ENCODE results near the gene TNFAIP8L3.

DNA sequence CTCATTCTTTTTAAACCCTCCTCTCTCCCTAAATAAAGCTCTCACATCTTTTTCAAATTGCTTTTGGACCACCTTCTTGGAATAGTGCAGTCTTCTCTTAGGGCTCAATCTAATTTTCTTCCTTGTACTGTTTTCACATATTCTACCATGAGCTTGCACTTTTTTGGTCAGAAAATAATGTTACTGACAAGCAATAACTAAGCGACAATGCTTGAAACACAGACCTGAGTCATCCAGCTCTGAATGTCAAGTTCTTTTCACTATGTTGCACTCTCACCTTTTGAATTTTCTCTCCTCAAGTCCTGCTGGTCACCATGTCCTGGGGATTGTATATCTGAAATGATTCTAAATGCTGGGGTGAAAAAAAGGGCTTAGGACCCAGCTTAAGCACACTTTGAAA is 8.9 kb downstream of the TNFAIP8L3 start:
- TF ChIP-seq CTCF (IDR thresholded peaks at IDR 0.05), result no peak
- TF ChIP-seq POLR2A (IDR thresholded peaks at IDR 0.05), result no peak
